Transverse colon (tissue), 3 donors: Measurements from ENCODE around the gene OR2Z1.

Source experiments
- CTCF ChIP-seq, 5 experiments: fragments of 200-600 bp in 3 of 5; fragments of 450-650 bp in 2 of 5; sonication (generic) in 3 of 5; IDR thresholded peaks; 1 replicate in 2 of 5; 2 replicates in 3 of 5; pipeline ENCODE4 v1.5.1; 2016 to 2017; ENCODE audit warnings: antibody characterized with exemption in 5 of 5, inconsistent platforms in 3 of 5, mild to moderate bottlenecking in 2 of 5, moderate library complexity in 1 of 5
- EP300 ChIP-seq: sonication (generic); formaldehyde crosslinking; IDR thresholded peaks from one replicate; pipeline ENCODE4 v1.6.1; 2017; ENCODE audit warnings: antibody characterized with exemption, low read depth
- POLR2A ChIP-seq: fragments of 450-650 bp; IDR thresholded peaks from one replicate; pipeline ENCODE4 v1.6.1; 2016; ENCODE audit warnings: antibody characterized with exemption, mild to moderate bottlenecking, moderate library complexity

- TF ChIP-seq EP300: no peak
- no peak for TF ChIP-seq CTCF (IDR thresholded peaks at IDR 0.05)
- TF ChIP-seq POLR2A: no peak
Measured at GRCh38 chr19:8696993-8697392, 24.4 kb upstream of the OR2Z1 start.
